ENCODE measurements around the gene RPA1.
"Not testable (repeated sequence)": the region's sequence is repeated elsewhere in the genome, so short reads cannot be mapped to it uniquely, and the experiment has no call there.

- not testable (repeated sequence) for TF ChIP-seq CTCF (IDR thresholded peaks at IDR 0.05; ENCODE audit: insufficient read depth, low read depth, low read length); EZH2 (IDR thresholded peaks at IDR 0.05; ENCODE audit: insufficient read depth, low read length)
These were observed 26.7 kb downstream of the RPA1 start for GRCh38 chr17:1856462-1856861.

All from astrocyte (in vitro differentiated cells and primary cell).